Keratinocyte (primary cell): ENCODE data around the gene MUC5B. TPM values are rescaled to one million over a fixed set of nuclear protein-coding genes. Genes with fewer than 3 reads are reported as not detected.

Experiments used
- DNase-seq: peaks from one replicate; pipeline ENCODE4 v3.0.0-alpha.2; 2011; ENCODE audit warnings: low read depth, missing footprints, low spot score
- FAIRE-seq: peaks from 2 replicates; lab custom pipeline; 2011; peaks lifted over from hg19 to GRCh38; lab: Jason Lieb, UNC
- H2AFZ ChIP-seq: 2 replicates; pipeline ENCODE4 v1.6.0; 2012; ENCODE audit warnings: low read length, control low read depth, inconsistent platforms; ENCODE audit not compliant: control insufficient read depth
- H3K27ac ChIP-seq: 2 replicates; pipeline ENCODE4 v1.5.1; 2011; ENCODE audit warnings: low read length; ENCODE audit not compliant: control insufficient read depth, insufficient read depth
- H3K27me3 ChIP-seq: 3 replicates; pipeline ENCODE4 v1.6.0; 2011; ENCODE audit warnings: low read length; ENCODE audit not compliant: control insufficient read depth, insufficient read depth; ENCODE audit errors: extremely low read depth
- H3K36me3 ChIP-seq, 2 experiments: 2 replicates in 1 of 2; 3 replicates in 1 of 2; pipeline ENCODE4 v1.5.1; 2011; ENCODE audit warnings: low read length in 2 of 2, mild to moderate bottlenecking in 1 of 2; ENCODE audit not compliant: control insufficient read depth in 2 of 2, insufficient read depth in 2 of 2; ENCODE audit errors: extremely low read depth in 1 of 2
- H3K4me1 ChIP-seq: 3 replicates; pipeline ENCODE4 v1.5.1; 2011; ENCODE audit warnings: low read length; ENCODE audit not compliant: control insufficient read depth, insufficient read depth; ENCODE audit errors: extremely low read depth
- H3K4me2 ChIP-seq: 3 replicates; pipeline ENCODE4 v1.6.0; 2011; ENCODE audit warnings: low read depth, low read length; ENCODE audit not compliant: control insufficient read depth, insufficient read depth; ENCODE audit errors: extremely low read depth
- H3K4me3 ChIP-seq, 3 experiments: fragments of 200-600 bp in 1 of 3; sonication (generic) in 1 of 3; 2 replicates in 2 of 3; 3 replicates in 1 of 3; pipeline ENCODE4 v1.5.1; 2011 to 2016; ENCODE audit warnings: low read length in 3 of 3, mild to moderate bottlenecking in 3 of 3, control low read depth in 2 of 3, inconsistent platforms in 1 of 3, low read depth in 1 of 3, mixed read lengths in 1 of 3, mixed run types in 1 of 3, moderate library complexity in 1 of 3; ENCODE audit not compliant: control insufficient read depth in 2 of 3, insufficient read depth in 2 of 3; ENCODE audit errors: extremely low read depth in 1 of 3
- H3K79me2 ChIP-seq: 2 replicates; pipeline ENCODE4 v1.6.0; 2012; ENCODE audit warnings: low read length; ENCODE audit not compliant: control insufficient read depth, insufficient read depth
- H3K9ac ChIP-seq: 3 replicates; pipeline ENCODE4 v1.6.0; 2011; ENCODE audit warnings: low read length; ENCODE audit not compliant: control insufficient read depth, insufficient read depth; ENCODE audit errors: extremely low read depth
- H3K9me1 ChIP-seq: 3 replicates; pipeline ENCODE4 v1.6.0; 2011; ENCODE audit warnings: low read length; ENCODE audit not compliant: control insufficient read depth, insufficient read depth; ENCODE audit errors: extremely low read depth
- H3K9me3 ChIP-seq: 2 replicates; pipeline ENCODE4 v1.5.1; 2012; ENCODE audit warnings: low read depth, low read length; ENCODE audit not compliant: control insufficient read depth
- H4K20me1 ChIP-seq: 3 replicates; pipeline ENCODE4 v1.6.0; 2011; ENCODE audit warnings: low read length; ENCODE audit not compliant: control insufficient read depth, insufficient read depth; ENCODE audit errors: extremely low read depth
- EZH2 ChIP-seq: IDR thresholded peaks from one replicate; pipeline ENCODE4 v1.6.1; 2012; ENCODE audit warnings: inconsistent platforms, mild to moderate bottlenecking, low read length, moderate library complexity
- dilution Hi-C: fragments of 300-500 bp; cut with MboI; formaldehyde crosslinking; loops from one replicate; pipeline ENCODE4 v1.7.0; 2020; ENCODE audit warnings: low sequenced_read_pairs; ENCODE audit not compliant: extremely low pct_ligation_motif_present
- polyA plus RNA-seq, 5 experiments: library from polyadenylated mRNA; depleted of rRNA in 3 of 5; stranded (reverse) in 3 of 5; stranded (forward) in 1 of 5; unstranded in 1 of 5; fragments of >200 nt; gene quantifications; 1 replicate in 1 of 5; 2 replicates in 3 of 5; 3 replicates in 1 of 5; pipeline versions ENCODE4 v1.2.1 to v1.2.3, GENCODE V29; 2011 to 2012; ENCODE audit warnings: missing spikeins in 2 of 5, low read depth in 1 of 5, low replicate concordance in 1 of 5
- TF ChIP-seq, protein P1 (sequence below), 3 experiments: IDR thresholded peaks in 1 of 3; conservative IDR thresholded peaks in 1 of 3; optimal IDR thresholded peaks in 1 of 3; 2 replicates in 2 of 3; 3 replicates in 1 of 3; pipeline versions ENCODE3 to v1.5.1; 2011; ENCODE audit warnings: low read length in 3 of 3, mild to moderate bottlenecking in 3 of 3, moderate library complexity in 2 of 3, control low read depth in 1 of 3, inconsistent platforms in 1 of 3; ENCODE audit not compliant: insufficient read depth in 2 of 3; ENCODE audit errors: extremely low read depth in 1 of 3

MUC5B gene
- polyA plus RNA-seq, 1 donor (not counting 4 experiments of a cell fraction or from before 2014, with no cell fraction given), result not detected

- Histone ChIP-seq H3K36me3 (peaks cover 14 to 32% of the 10 kb centered on the region in 2 experiments), H3K4me2 (no peak overlapping the region), H3K27me3 (no peaks in the 10 kb centered on the region), H3K79me2 (peaks cover 82% of the 10 kb centered on the region), H3K9me1 (no peaks in the 10 kb centered on the region), H4K20me1 (peaks cover 26% of the 10 kb centered on the region), H3K9me3 (no peaks in the 10 kb centered on the region), H2AFZ (no peak overlapping the region), H3K27ac (no peak overlapping the region), H3K9ac (no peak overlapping the region), H3K4me1 (peaks cover 18% of the 10 kb centered on the region), H3K4me3 (no peak overlapping the region)
- dilution Hi-C loops, result no loop called here
- FAIRE-seq (no peak), DNase-seq (no peak)
- TF ChIP-seq, protein P1, sequence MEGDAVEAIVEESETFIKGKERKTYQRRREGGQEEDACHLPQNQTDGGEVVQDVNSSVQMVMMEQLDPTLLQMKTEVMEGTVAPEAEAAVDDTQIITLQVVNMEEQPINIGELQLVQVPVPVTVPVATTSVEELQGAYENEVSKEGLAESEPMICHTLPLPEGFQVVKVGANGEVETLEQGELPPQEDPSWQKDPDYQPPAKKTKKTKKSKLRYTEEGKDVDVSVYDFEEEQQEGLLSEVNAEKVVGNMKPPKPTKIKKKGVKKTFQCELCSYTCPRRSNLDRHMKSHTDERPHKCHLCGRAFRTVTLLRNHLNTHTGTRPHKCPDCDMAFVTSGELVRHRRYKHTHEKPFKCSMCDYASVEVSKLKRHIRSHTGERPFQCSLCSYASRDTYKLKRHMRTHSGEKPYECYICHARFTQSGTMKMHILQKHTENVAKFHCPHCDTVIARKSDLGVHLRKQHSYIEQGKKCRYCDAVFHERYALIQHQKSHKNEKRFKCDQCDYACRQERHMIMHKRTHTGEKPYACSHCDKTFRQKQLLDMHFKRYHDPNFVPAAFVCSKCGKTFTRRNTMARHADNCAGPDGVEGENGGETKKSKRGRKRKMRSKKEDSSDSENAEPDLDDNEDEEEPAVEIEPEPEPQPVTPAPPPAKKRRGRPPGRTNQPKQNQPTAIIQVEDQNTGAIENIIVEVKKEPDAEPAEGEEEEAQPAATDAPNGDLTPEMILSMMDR (optimal IDR thresholded peaks at IDR 0.05 in 1 of 3, IDR thresholded peaks at IDR 0.05 in 1 of 3, conservative IDR thresholded peaks at IDR 0.05 in 1 of 3; ENCODE audit: extremely low read depth in 1 of 3, insufficient read depth in 2 of 3, low read length in 3 of 3), result no peak
- TF ChIP-seq EZH2, result no peak
Measured at GRCh38 chr11:1297011-1297575, 74.2 kb downstream of the MUC5B start.

DNA sequence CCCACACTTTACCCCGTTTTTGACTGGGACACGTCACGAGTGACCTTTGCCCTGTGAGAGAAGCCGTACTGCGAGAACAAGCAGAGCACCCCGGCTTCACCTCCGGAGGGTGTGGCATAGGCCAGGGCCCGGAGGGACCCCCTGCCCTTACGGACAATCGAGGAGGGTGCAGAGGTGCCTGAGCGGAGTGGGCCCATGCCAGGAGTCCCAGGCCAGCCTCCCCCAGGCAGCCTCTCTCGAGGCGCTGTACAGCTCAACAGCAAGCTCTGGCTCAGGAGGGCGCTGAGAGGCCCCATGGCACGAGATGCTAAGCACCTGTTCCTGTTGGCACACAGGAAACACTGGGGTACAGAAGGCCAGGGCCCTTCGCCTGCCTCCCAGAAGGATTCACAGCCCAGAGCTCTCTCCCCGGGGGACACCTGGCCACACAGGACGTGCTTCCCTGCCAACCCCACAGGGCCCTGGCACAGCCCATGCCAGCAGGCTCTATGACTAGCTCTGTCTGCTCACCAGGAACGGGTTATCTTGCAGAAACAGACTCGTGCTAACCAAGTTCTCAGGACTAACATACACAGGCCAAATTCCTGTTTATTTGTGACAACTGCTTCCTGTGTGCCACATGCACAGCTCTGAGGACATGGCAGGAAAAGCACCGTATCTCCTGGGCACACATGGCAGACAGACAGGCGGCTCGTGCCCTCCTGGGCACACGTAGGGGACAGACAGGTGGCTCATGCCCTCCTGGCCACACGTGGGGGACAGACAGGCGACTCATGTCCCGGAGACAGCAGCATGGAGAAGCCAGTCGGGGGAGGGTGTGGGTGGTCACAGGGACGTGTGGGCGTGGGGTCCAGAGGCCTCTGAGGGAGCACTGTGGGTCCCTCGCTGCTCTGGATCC is 75.0 kb downstream of the MUC5B start:
- Histone ChIP-seq H3K4me2 (no peak overlapping the region), H3K4me3 (no peak overlapping the region), H3K27ac (no peak overlapping the region), H3K9ac (no peak overlapping the region), H3K79me2 (peaks cover 82% of the 10 kb centered on the region), H3K9me1 (no peaks in the 10 kb centered on the region), H2AFZ (no peak overlapping the region), H3K4me1 (peaks cover 11% of the 10 kb centered on the region), H3K9me3 (no peaks in the 10 kb centered on the region), H4K20me1 (peaks cover 26% of the 10 kb centered on the region), H3K36me3 (peaks cover 19 to 30% of the 10 kb centered on the region in 2 experiments), H3K27me3 (no peaks in the 10 kb centered on the region)
- TF ChIP-seq EZH2, result no peak
- TF ChIP-seq, protein P1 (optimal IDR thresholded peaks at IDR 0.05 in 1 of 3, IDR thresholded peaks at IDR 0.05 in 1 of 3, conservative IDR thresholded peaks at IDR 0.05 in 1 of 3; ENCODE audit: extremely low read depth in 1 of 3, insufficient read depth in 2 of 3, low read length in 3 of 3), result no peak
- FAIRE-seq (no peak), DNase-seq (no peak)
- dilution Hi-C loops, result no loop called here
